Erythroblast (primary cell): Measurements from ENCODE around the gene NXPH2.

Experiments used
- DNase-seq, 2 experiments: peaks; one replicate each; lab custom pipeline; 2025; lab: John Stamatoyannopoulos, UW
- GATA1 ChIP-seq: IDR thresholded peaks from 2 replicates; pipeline ENCODE4 v1.6.1; 2011; ENCODE audit warnings: low read depth, mild to moderate bottlenecking, control low read depth, low read length, moderate library complexity
- POLR2A ChIP-seq: IDR thresholded peaks from 2 replicates; pipeline ENCODE4 v1.6.1; 2011; ENCODE audit warnings: mild to moderate bottlenecking, low read length

NXPH2 gene

GRCh38 chr2:138779781-138780445 is at the start of gene NXPH2:
Gene NXPH2, minus strand, starts transcription at chr2:138780390. Its CDS starts 149 bp downstream, at chr2:138780241.
- no peak for DNase-seq
- TF ChIP-seq POLR2A (no peak), GATA1 (no peak)

- TF ChIP-seq POLR2A (no peak), GATA1 (no peak)
- peak; percentile 49 to 57 for DNase-seq
Measured at GRCh38 chr2:138829326-138829919, 49.2 kb upstream of the NXPH2 start.

- TF ChIP-seq POLR2A (no peak), GATA1 (no peak)
- DNase-seq, result peak; percentile 65 to 77
Measured at GRCh38 chr2:138827426-138828054, 47.4 kb upstream of the NXPH2 start.

- DNase-seq, result no peak
- TF ChIP-seq POLR2A (no peak), GATA1 (no peak)
Measured at GRCh38 chr2:138823666-138824065, 43.5 kb upstream of the NXPH2 start.

GRCh38 chr2:138819964-138820363 is 39.8 kb upstream of the NXPH2 start:
- TF ChIP-seq GATA1, result no peak
- TF ChIP-seq POLR2A, result no peak
- no peak for DNase-seq

GRCh38 chr2:138818556-138818955 is 38.4 kb upstream of the NXPH2 start:
- DNase-seq, result no peak

GRCh38 chr2:138814123-138814898 is 34.1 kb upstream of the NXPH2 start:
- TF ChIP-seq GATA1, result no peak
- no peak for TF ChIP-seq POLR2A
- peak; percentile 5 to 14 for DNase-seq

More at GRCh38 chr2:138818556-138818955, 38.4 kb upstream of the NXPH2 start:
- no peak for TF ChIP-seq POLR2A
- TF ChIP-seq GATA1, result no peak

GRCh38 chr2:138811431-138811830 is 31.2 kb upstream of the NXPH2 start:
- TF ChIP-seq POLR2A (no peak), GATA1 (no peak)

GRCh38 chr2:138794724-138795123 is 14.5 kb upstream of the NXPH2 start:
- DNase-seq, result no peak
- TF ChIP-seq POLR2A (no peak), GATA1 (no peak)

More at GRCh38 chr2:138811431-138811830, 31.2 kb upstream of the NXPH2 start:
- no peak for DNase-seq

GRCh38 chr2:138787053-138787666 is 7.0 kb upstream of the NXPH2 start:
- no peak for TF ChIP-seq POLR2A
- peak; percentile 5 to 31 for DNase-seq

GRCh38 chr2:138782383-138782782 is 2.2 kb upstream of the NXPH2 start:
- no peak for DNase-seq
- TF ChIP-seq POLR2A (no peak), GATA1 (no peak)

- DNase-seq, result no peak
- no peak for TF ChIP-seq POLR2A
- no peak for TF ChIP-seq GATA1
Measured at GRCh38 chr2:138780908-138781307, 718 bp upstream of the NXPH2 start.

- no peak for TF ChIP-seq GATA1
- TF ChIP-seq POLR2A, result no peak
Measured at GRCh38 chr2:138780446-138780880, 273 bp upstream of the NXPH2 start.

More at GRCh38 chr2:138780446-138780880, 273 bp upstream of the NXPH2 start:
- DNase-seq, result no peak
